ENCODE data around the gene CNTF.
"Not testable (repeated sequence)": the region's sequence is repeated elsewhere in the genome, so short reads cannot be mapped to it uniquely, and the experiment has no call there.

CNTF gene, protein sequence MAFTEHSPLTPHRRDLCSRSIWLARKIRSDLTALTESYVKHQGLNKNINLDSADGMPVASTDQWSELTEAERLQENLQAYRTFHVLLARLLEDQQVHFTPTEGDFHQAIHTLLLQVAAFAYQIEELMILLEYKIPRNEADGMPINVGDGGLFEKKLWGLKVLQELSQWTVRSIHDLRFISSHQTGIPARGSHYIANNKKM

DNA sequence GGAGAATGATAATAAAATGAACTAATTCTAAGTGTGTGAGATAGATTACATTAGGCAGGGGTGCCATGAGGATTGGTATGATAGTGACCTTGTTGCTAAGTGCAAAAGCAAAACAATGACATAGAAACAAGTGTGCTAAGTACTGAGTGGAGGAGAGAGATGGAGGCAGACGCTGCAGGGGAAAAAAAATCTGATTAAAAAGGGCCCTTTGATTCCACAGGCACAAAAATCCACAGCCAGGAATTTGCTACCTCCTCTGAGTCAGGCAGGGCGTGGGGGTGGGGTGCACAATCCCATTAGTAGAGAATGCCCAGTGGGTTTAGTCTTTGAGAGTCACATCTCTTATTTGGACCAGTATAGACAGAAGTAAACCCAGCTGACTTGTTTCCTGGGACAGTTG is at the start of gene CNTF:
TSS of gene CNTF (plus strand) at position 322 of the 400 bp plus-strand sequence. CDS start 88 bp downstream, outside the sequence.
- DNase-seq = no peak

DNA sequence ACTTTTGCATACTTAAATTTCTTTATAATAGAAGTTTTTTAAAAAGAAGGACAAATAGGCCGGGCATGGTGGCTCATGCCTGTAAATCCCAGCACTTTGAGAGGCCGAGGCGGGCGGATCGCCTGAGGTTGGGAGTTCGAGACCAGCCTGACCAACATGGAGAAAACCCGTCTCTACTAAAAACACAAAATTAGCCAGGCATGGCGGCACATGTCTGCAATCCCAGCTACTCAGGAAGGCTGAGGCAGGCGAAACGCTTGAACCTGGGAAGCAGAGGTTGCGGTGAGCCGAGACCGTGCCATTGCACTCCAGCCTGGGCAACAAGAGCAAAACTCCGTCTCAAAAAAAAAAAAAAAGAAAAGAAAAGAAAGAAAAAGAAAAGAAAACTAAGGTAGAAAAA is 49.6 kb upstream of the CNTF start:
- DNase-seq = not testable (repeated sequence)

DNA sequence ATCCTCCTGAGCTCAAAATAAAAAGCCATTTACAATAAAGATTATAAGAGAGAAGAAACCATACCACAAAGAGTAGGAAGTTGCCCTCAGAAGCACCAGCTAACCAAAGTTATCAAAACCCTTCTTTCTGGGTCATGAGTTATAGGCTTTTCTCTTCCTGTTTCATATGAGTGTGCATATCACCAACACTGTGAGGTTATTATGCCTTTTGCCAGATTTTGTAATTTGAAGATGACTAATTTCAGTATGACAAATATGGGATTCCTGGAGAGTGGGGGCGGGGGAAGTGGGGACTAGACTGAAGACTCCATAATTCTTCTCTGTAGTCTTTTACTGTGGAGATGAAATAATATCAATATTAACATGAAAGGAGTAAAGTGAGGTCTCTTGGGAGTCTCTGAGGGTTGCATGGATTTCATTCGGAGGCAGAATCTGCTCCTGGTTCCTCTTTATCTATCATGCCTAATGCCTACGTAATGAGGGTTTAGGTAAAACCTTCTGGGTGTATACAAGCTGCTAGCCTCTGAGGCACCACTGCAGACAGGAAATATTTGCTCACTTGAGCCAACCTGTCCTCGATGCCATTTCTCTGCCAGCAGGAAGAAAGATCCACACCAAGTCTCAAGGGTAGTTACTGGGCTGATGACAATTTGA is 48.9 kb upstream of the CNTF start:
- DNase-seq = no peak

DNA sequence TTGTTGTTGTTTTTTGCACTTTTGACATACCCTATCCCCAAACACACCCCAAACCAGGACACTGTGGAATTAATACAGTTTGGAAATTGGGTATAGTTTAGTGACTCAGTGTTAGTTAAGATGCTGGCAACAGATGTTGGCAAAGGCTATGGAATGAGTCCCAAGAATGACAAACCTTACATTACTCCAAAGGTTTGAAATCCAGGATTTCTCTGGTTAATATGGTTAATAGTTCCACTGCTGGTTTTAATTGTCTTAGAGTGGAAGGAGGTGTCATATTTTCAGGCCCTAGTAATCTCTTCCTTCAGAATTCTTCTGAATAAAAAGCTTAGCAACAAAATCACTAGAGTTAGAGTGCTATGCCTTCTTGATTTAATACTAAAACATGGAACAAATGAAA is 47.6 kb upstream of the CNTF start:
- no peak for DNase-seq

DNA sequence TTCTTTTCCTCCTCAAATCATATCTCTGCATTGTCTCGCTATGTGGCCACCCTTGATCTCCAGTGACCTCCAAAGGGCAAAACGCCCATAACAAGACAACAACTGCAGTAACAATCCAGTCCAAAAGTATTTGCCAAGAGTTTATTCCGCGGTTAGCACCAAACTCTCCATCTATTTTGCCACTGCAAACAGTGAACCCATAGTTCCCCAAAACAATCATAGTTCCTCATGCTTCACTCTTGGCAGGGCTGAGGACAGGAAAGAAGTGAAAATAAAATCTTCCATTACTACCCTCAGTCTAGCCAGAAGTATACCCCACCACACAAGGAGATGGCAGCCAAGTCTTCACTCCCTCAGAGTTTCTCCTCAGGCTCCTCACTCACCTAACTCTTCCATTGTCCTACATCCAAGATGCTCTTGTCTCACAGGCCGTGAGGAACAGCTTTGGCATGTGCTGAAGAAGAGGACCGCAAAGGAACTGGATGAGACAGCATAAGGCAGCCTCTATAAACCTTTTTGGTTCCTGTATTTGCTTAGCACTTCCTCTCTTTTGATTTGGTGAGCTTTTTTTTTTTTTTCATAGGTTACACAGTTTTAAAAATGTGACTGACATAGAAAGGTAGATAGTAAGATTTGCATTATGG is 47.0 kb upstream of the CNTF start, which contains the start of gene LPXN:
TSS of gene LPXN (minus strand) at position 480 of the 644 bp plus-strand sequence. CDS start at position 396, 84 bp downstream.
- no peak for DNase-seq

DNA sequence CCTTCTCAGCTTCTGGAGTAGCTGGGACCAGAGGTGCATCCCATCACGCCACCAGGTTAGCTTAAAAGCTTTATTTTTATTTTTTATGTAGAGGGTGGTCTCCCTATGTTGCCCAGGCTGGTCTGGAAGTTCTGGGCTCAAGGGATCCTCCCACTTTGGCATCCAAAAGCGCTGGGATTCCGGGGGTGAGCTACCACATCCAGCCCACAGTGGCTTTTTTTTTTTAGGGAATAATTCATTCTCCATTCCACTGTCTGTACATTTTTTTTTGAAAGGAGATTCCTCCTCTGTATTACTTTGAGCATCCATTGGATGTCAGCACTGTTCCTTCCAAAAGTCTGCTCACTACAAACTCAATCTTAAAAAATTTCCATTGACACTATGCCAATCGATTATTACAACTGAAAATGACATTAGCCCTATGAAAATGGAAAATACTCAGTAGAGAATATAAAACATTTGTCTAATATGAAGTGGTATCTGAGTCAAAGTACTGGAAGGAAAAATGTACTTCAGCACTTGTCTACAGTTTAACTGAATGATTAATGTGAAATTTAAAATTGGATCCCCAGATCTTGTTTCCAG is 45.5 kb upstream of the CNTF start:
- no peak for DNase-seq

DNA sequence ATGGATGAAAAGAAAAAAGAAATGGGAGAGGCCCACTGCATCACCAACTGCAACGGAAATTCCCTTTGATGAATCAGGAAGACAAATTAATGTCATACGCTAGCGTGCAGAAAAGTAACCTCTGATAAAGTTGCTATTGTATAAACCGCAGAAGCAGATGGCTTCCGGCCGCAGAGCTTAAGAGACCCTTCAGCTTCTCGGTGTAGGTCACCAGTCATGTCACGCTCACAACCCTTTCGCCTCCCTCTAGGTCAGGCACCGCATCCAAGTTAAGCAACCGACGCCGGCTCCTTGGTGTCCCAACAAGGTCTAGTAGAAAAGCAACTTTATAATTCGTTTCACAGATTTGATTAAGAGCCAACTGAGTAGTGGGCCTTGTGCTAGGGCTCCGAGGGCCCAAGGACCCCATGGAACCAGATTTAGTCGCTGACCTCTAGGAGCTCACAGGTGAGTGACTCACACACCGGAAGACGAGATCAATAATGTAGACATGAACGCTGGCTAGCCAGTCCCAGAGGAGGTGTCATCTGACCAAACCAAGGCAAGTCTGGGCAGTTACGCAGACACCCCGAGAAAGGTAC is 44.8 kb upstream of the CNTF start:
- peak; percentile 49 for DNase-seq

DNA sequence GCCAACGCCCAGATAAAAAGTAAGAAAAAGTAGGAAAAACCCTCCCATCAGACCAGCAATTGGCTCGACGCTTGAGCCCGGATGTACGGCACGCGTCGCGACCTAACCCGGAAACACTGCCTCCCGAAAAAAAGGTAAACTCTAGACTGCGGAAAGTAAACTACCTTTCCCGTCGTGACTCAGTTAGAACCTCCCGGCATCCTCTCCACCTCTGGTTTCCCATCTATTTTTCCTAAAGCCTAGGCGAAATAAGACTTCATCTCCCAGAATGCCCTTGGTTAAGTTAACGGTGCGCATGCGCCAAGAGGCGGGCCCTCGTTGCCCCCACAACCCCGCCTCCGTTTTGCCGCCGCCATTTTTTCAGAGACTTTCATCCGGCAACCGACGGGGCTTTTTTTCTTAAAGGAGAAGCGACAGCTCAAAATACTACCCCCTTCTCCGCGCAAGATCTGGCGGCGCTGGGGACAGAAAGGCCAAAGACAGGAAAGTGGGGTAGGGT is 44.3 kb upstream of the CNTF start:
- peak; percentile 82 for DNase-seq

DNA sequence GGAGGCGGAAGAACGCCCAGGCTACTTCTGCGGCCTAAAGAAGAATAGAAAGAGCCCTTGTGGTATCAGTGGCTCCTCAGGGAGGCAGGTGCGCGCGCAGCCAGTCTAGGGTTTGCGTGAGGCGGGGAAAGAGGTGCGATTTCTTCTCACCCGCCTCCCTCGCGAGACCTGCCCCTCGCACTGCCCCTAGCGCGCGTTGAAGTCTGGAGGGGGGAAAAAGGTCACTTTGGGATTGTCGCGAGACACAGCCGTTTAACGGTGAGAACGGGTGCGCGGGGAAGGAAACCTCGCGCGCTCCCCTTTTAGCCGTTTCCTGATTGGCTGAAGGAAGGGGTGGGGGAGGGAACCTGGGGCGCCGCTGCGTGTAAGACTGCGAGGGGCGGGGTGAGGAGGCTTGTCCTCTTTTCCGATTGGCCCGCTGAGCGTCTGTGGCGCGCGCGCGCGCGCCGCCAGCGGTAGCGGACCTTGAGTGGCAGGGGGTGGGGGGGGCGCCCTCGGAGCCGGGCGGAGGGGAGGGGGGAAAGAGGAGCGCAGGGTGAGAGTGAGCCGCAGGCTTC is 43.8 kb upstream of the CNTF start, which contains the start of gene ZFP91:
TSS of gene ZFP91 (plus strand) at position 429 of the 557 bp plus-strand sequence. CDS start 219 bp downstream, outside the sequence.
- DNase-seq = peak; percentile 69

DNA sequence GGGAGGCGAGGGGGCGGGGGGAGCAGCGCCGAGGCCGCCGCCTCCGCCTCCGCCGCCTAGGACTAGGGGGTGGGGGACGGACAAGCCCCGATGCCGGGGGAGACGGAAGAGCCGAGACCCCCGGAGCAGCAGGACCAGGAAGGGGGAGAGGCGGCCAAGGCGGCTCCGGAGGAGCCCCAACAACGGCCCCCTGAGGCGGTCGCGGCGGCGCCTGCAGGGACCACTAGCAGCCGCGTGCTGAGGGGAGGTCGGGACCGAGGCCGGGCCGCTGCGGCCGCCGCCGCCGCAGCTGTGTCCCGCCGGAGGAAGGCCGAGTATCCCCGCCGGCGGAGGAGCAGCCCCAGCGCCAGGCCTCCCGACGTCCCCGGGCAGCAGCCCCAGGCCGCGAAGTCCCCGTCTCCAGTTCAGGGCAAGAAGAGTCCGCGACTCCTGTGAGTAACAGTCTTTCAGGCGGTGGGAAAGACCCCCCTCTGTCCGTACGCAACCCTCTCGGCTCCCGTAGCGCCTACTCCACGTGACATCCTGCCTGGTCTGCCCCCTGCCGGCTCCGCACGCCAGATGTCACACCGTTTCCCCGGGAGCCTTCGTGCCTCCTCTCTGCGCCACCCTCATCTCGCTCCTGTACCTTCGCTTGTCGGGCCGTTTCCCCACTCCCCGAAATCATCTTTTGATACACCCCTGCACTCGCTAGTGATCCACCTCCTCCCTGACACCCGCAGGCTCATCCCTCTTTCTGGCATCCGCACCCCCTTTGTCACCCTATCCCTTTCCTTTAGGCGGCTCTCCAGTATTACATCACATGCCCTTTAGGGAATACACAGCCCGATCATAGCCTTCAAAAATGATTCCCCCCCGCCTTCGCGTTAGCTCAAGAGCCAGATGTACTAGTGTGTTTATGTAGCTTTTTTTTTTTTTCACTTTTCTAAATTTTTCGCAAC is 43.0 kb upstream of the CNTF start:
- DNase-seq = peak; percentile 18

DNA sequence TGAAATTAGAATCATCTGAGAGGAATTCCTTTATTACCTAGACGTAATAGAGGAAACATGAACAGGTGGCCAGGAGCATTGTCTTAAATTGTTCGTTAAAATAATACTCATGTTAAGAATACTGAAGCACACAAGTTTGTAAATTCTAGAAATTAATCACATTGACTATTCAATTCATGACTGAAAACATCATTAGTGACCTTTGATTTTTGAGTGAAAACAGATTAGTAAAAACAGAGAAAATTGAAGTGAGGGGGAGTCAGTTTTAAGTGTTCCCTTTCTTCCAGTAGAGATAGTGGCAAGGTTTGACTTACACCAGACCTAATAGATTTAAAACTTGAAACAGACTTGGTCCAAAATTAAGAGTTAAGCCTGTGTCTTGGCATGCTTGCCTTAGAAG is 42.2 kb upstream of the CNTF start:
- DNase-seq = no peak

DNA sequence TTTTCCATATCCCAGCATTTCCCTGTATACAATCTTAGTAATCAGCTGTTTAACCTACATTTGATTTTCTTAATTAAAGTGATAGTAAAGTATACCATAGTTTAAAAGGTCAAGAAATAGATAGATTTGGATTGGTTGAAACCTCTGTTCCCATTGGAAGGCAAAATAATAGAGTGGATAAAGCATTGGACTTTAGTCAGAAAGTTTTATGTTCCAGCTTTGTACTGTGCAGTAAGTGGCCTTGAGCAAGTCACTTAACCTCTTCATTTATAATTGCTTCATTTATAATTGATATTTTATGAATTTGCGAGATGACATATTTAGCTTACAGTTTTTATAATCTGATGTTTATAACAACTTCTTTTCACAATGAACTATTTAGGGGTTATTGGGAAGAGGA is 40.0 kb upstream of the CNTF start:
- no peak for DNase-seq

DNA sequence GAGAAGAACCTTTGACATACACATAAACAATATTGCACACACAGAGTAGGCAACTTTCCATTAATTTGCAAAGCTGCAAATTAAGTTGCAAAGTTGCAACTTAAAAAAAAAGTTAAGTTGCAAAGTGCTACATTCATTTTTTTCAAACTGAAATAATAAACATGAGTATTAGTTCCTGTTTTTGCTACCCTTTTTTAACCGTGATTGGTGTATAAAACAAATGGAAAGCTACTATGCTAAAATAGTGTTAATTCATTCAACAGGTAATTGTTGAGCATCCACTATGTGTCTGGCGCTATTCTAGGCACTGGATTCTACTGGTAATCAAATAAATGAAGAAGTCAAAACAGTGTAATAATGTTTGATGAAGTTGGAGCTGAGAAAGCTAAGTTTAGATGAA is 35.5 kb upstream of the CNTF start:
- DNase-seq = no peak

DNA sequence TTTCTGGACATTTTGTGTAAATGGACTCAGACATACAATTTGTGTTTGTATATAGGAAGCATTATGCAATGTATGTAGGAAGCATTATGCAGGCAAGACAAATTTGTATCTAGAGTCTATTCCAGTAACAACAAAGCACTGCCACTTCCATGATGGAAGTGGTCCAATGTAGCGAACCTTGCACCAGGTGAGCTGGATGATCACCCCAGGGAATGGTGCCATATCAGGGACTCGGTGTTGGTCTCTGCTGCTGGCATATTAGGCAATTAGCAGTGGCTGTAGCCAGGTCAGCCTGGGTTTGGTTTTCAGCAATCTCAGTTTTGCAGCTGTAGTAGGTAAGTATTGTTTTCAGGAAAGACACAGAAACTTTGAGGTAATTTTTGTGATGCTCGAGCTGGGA is 30.8 kb upstream of the CNTF start:
- DNase-seq = no peak

DNA sequence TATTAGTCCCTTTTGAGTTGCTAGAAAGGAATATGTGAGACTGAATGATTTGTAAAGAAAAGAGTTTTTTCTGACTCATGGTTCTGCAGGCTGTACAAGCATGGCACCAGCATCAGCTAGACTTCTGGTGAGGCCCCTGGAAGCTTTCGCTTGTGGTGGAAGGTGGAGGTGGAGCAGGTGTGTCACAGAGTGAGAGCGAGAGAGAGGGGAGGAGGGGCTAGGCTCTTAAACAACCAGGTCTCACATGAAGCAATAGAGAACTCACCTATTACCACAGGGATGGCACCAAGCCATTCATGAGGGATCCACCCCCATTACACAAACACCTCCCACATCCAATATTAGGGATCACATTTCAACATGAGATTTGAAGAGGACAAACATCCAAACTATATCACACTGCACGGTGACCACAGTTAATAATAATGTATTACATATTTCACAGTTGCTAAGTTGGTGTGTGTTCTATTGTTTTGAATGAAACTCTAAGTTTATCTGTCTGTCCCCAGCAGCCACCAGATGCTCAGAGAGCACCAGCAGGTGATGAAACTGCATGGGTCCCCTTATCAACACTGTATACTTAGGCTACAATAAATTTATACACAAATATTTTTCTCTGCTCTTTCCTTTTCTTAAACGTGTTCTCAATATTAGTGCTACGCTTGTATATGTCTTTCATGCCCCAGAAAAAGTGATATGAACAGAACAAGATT is 29.5 kb upstream of the CNTF start:
- DNase-seq = no peak

DNA sequence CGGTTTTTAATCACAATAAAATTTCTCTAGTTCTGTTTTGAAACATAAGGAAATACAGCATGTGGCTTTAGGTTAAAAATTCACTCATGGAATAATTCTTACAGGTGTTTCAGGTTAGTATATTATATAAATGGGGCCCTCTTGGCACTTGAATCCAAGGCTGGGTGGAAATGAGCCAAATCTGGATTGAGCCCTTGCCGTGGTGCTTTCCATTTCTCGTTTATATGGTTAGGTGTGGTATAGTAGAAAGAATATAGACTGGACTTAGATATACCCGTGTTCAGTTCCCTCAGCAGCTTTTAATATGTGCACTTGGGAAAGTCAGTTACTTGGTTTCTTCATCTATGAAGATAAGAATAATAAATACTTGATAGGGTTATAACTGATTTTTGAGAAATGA is 27.6 kb upstream of the CNTF start:
- no peak for DNase-seq

DNA sequence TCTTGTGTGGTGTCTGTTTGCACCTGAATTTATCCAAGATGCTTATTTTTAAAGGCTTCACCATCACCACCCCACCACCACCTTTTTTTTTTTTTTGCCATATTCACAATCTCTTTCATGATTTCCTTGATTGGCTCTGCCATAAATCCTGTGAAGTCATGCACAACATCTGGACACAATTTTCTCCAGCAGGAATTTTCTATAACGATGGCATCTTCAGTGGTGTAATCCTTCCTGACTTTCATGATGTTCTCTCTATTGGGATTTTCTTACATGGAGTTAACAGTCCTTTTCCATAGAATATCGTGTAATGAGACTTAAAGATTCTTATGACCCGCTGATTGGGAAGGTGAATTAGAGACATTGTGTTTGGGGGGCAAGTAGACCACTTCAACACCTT is 25.8 kb upstream of the CNTF start:
- no peak for DNase-seq

DNA sequence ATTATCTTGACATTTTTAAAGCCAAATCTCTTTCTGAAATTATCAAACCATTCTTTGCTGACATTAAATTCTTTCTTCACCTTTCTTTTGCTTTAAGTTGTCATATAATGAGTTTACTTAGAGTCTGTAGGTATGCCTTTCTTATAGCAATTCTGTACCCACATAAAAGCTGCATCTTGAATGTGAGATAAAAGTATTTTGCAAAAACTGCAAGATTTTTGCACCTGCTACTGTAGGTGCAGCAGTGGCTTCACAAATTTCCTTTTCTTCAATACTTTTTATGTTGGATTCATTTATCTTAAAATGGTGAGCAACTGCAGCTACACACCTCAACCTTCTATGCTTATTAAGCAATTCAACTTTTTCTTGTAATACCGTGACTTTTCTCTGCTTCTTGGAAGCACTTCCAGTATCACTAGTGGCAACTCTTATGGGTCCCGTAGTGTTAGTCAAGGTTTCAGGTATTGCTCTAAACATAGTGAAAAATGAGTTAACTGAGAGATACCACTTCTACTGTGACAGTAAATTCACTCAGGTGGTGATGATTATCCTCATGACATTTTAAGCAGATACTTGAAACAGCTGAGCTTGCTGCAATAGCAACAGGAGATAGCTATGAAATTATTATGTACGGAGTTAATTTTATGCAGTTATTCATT is 24.9 kb upstream of the CNTF start:
- no peak for DNase-seq

DNA sequence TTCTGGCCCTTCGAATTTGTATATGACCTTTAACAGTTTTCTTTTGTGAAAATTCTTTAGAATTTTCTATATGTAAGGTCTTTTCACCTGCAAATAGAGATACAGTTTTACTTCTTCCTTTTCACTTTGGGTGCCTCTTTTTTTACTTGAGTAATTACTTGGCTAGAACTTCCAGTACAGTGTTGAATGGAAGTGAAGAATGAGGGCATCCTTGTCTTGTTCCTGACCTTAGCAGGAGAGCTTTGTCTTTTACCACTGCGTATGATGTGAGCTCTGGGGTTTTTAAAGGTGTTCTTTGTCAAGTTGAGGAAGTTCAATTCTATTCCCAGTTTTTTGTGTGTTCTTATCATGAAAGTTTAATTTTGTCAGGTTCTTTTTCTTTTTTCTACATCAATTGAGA is 22.0 kb upstream of the CNTF start:
- no peak for DNase-seq

DNA sequence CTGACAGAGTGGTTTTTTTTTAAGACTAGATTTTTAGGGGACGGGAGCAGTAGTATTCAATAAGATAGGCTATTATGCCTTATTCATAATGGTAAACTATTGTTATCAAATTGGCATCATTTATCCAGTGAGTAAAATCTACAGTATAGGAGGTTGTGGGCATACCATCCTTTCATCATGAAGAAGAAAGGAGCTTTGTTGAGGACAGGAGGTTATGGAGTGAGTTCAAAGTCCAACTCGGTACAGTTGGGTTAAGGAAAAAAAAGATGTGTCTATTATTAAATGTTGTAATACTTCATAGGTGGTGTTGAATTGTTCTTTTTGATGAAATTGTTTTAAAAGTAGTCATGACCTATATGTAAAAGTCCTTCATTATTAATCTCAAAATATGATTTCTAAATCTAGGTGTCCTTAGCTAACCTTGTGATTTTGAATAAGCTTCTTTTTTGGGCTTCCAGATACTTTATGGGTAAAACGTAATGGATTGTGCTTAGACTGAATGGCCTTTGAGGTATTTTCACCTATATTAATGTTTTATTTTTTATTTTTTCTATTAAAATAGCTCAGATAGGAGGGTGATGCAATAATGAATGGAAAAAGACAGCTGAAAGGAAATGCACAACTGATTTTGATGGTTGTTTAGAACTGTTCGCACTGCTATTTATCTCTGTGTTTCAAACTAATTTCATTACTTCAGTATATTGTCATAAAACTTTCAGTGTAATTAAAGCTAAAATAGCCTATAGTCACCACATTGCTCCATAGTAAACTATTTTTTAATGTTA is 15.3 kb upstream of the CNTF start:
- DNase-seq = no peak
